ENCODE data around the gene CPNE9.

Gene CPNE9

GRCh38 chr3:9743548-9743947 is 39.9 kb downstream of the CPNE9 start:
- in situ Hi-C loops (cut with MboI; ENCODE audit: low sequenced_read_pairs), result no loop called here

- in situ Hi-C loops (cut with MboI; ENCODE audit: low sequenced_read_pairs), result no loop called here
Measured at GRCh38 chr3:9744162-9744561, 40.5 kb downstream of the CPNE9 start.

DNA sequence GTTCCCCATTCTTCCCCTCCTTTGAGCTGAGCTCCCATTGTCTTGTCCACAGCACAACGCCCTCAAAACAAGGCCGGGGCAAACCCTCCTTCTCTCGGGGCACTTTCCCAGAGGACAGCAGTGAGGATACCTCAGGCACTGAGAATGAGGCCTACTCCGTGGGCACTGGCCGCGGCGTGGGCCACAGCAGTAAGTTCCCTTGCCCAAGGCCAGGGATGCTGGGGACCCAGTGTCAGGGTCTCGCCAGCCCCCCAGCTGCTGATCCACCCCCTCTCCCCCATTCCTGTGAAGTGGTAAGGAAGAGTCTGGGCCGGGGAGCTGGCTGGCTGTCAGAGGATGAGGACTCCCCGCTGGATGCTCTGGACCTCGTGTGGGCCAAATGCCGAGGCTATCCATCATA is 41.9 kb downstream of the CPNE9 start:
- in situ Hi-C loops (cut with MboI; ENCODE audit: low sequenced_read_pairs), result no loop called here

DNA sequence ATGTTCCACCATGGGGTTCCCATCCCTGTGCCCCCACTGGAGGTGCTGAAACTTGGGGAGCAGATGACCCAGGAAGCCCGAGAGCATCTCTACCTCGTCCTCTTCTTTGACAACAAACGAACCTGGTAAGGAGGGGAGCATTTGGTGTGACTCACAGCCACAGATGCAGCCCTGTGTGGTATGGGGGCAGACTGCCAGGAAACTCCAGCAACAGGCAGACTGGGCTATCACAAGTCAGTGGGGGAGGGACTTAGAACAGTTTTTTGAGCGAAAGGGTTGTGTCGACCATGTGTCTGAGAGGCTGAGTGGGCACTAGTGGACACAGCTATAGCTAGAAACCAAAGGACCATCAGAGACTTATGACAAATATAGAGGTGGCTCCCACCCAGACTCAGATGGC is 42.7 kb downstream of the CPNE9 start:
- in situ Hi-C loops (cut with MboI; ENCODE audit: low sequenced_read_pairs), result no loop called here

- in situ Hi-C loops (cut with MboI; ENCODE audit: low sequenced_read_pairs), result no loop called here
Measured at GRCh38 chr3:9747267-9747666, 43.6 kb downstream of the CPNE9 start.

DNA sequence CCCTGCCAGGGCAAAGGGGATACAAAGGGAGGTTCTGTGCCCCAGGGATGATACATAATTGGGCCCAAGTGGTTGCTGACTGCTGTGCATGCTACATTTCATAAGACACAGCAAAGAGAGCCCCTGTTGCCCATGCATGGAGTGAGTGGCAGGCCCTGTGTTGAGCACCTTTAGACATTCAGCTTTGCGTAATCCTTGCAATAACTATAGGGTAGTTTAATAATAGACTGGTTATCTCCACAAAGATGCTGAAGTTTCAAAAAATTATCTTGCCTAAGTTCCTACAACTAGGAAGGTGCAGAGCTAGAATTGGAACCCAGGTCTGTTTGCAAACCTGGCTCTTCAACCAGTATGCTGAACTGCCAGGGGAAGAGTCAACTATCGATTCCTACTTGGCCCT is 44.4 kb downstream of the CPNE9 start:
- in situ Hi-C loops (cut with MboI; ENCODE audit: low sequenced_read_pairs), result no loop called here

- in situ Hi-C loops (cut with MboI; ENCODE audit: low sequenced_read_pairs), result no loop called here
Measured at GRCh38 chr3:9749296-9749644, 45.6 kb downstream of the CPNE9 start.

GRCh38 chr3:9749645-9750555 is 46.3 kb downstream of the CPNE9 start, which contains the start of gene OGG1:
OGG1 (plus strand) TSS chr3:9749952; CDS start chr3:9750287, 335 bp downstream.
- in situ Hi-C loops (cut with MboI; ENCODE audit: low sequenced_read_pairs), result no loop called here

DNA sequence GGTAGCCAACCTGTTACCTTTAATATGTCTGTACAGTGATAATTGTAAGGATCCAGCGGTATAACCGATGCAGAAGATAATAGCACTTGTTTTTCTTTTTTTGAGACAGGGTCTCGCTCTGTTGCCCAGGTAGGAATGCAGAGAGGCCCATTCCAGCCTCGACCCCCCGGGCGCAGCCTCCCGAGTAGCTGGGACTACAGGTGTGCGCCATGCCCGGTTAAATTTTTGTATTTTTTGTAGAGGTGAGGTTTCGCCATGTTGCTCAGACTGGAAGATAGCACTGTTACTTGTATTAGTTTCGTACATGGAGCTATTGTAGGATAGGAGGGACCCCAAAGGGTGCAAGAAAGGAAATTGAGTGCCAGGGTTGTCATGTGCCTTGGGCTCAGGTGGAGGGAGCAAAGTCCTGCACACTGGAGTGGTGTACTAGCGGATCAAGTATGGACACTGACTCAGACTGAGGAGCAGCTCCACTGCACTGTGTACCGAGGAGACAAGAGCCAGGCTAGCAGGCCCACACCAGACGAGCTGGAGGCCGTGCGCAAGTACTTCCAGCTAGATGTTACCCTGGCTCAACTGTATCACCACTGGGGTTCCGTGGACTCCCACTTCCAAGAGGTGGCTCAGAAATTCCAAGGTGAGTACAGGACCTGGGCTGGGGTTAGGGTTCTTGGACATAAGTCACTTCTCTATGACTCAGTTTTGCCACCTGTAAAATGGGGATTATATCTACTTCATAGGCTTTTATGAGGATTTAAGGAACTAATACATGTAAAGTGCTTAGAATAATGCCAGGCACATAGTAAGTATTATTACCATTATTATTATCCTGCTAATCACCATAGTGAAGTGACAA is 47.2 kb downstream of the CPNE9 start:
- in situ Hi-C loops (cut with MboI; ENCODE audit: low sequenced_read_pairs), result no loop called here

DNA sequence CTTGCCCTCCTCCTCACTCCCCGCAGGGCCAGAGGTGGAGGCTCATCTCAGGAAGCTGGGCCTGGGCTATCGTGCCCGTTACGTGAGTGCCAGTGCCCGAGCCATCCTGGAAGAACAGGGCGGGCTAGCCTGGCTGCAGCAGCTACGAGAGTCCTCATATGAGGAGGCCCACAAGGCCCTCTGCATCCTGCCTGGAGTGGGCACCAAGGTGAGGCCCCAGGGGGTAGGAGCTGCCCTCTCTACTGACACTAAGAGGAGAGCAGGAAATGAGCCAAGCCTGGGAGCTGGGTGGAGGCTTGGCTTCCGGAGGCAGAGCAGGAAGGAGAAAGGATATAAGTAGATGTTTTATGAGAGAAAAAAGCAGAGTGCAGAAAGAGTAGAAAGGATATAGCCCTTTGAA is 51.0 kb downstream of the CPNE9 start:
- in situ Hi-C loops (cut with MboI; ENCODE audit: low sequenced_read_pairs), result no loop called here

DNA sequence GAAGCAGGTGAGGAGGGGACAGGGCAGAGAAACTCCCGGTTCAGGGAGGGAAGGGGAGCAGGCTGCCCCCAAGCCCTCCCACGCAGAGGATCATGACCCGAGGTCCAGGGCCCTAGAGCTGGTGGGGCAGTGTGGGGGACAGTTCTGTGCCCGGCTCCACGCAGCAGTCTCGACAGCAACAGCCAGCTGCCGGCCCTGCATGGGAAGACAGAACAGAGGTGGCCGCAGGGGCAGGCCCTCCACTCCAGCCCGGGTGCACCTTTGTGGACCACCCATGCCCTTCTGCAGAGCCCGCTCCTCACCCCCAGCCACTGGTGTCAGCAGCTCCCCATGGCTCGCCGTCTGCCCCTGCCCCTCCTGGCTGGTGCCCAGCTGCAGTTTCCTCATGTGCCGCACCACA is 53.8 kb downstream of the CPNE9 start:
- in situ Hi-C loops (cut with MboI; ENCODE audit: low sequenced_read_pairs), result no loop called here

GRCh38 chr3:9760779-9761505 is 57.3 kb downstream of the CPNE9 start:
- in situ Hi-C loops (cut with MboI; ENCODE audit: low sequenced_read_pairs), result no loop called here

- in situ Hi-C loops (cut with MboI; ENCODE audit: low sequenced_read_pairs), result no loop called here
Measured at GRCh38 chr3:9761919-9762318, 58.3 kb downstream of the CPNE9 start.

DNA sequence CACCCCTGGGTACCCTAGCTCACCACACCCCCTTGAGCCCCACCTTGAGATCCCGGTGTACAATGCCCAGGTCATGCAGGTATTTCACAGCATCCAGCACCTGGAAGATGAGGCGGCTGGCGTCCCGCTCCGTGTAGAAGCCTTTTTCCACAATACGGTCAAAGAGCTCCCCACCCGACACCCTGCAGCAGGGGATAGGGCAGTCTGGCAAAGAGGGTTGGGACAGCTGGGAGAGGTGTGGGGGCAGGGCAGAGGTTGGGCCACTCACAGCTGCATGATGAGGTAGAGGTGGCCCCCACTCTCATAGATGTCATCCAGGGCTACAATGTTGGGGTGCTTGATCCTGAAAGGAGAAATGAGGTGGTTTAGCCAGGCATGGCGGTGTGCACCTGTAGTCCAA is 59.2 kb downstream of the CPNE9 start:
- in situ Hi-C loops (cut with MboI; ENCODE audit: low sequenced_read_pairs), result no loop called here

GRCh38 chr3:9765865-9766264 is 62.2 kb downstream of the CPNE9 start:
- in situ Hi-C loops (cut with MboI; ENCODE audit: low sequenced_read_pairs), result no loop called here

GRCh38 chr3:9767418-9767817 is 63.8 kb downstream of the CPNE9 start:
- in situ Hi-C loops (cut with MboI; ENCODE audit: low sequenced_read_pairs), result no loop called here

DNA sequence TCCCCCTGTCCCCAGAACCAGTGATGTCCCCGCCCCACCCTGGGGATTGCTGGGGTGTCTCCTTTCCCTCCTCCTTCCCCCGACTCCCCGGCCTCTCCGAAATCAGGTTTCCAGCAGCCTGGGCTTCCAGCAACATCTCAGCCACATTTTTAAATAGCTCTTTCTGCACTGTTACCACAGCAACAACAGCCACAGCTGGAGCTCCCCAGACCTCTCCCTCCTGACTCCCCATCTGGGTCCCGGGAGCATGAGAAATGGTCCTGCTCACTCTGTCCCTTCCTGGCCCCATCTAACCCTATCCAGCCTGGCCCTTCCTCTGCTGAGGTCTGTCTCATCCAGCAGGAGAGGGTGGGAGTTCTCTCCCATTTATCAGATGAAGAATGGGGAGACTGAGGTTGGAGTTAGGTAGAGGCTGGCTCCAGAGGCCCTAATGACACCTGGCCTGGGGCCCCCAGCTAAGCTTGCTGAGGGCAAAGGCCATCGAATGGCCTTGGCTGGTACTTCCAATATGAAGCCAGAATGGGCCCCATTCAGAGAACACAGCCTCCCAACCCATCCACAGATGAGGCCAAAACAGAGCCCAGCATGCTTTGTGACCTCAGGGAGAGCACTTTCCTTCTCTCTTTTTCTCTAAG is 64.6 kb downstream of the CPNE9 start:
- in situ Hi-C loops (cut with MboI; ENCODE audit: low sequenced_read_pairs), result no loop called here

GRCh38 chr3:9769012-9769411 is 65.4 kb downstream of the CPNE9 start:
- in situ Hi-C loops (cut with MboI; ENCODE audit: low sequenced_read_pairs), result no loop called here

GRCh38 chr3:9769426-9770275 is 66.0 kb downstream of the CPNE9 start, which contains the start of gene CAMK1:
CAMK1 (minus strand) TSS chr3:9769947; CDS start chr3:9767749, 2,198 bp downstream.
- in situ Hi-C loops (cut with MboI; ENCODE audit: low sequenced_read_pairs), result no loop called here
